Measurements from ENCODE around the gene PCDHA11.
"Not testable (repeated sequence)": the region's sequence is repeated elsewhere in the genome, so short reads cannot be mapped to it uniquely, and the experiment has no call there.

PCDHA11 gene

GRCh38 chr5:140868721-140869554 lies at the start of gene PCDHA11:
PCDHA11 (plus strand) TSS chr5:140868957; CDS start chr5:140869104, 147 bp downstream.
- DNase-seq: no peak

GRCh38 chr5:140821375-140822280 lies 47.1 kb upstream of the PCDHA11 start, which contains the start of gene PCDHA5:
PCDHA5 (plus strand) TSS chr5:140821613.
- no peak for DNase-seq

- no peak for DNase-seq
Measured at GRCh38 chr5:140822281-140822629, 46.5 kb upstream of the PCDHA11 start.

- not testable (repeated sequence) for DNase-seq
Measured at GRCh38 chr5:140822969-140823368, 45.8 kb upstream of the PCDHA11 start.

GRCh38 chr5:140823475-140823874 lies 45.3 kb upstream of the PCDHA11 start:
- no peak for DNase-seq

- DNase-seq: no peak
Measured at GRCh38 chr5:140827704-140828361, 40.9 kb upstream of the PCDHA11 start, which contains the start of gene PCDHA6. PCDHA6 (plus strand) TSS chr5:140827960; CDS start chr5:140828092, 132 bp downstream.

- DNase-seq: no peak
Measured at GRCh38 chr5:140828362-140828737, 40.4 kb upstream of the PCDHA11 start.

GRCh38 chr5:140829511-140830501 lies 39.0 kb upstream of the PCDHA11 start:
- DNase-seq: not testable (repeated sequence)

- no peak for DNase-seq
Measured at GRCh38 chr5:140833993-140834392, 34.8 kb upstream of the PCDHA11 start, which contains the start of gene PCDHA7. PCDHA7 (plus strand) TSS chr5:140834269; CDS start chr5:140834384, 115 bp downstream.

GRCh38 chr5:140834439-140835008 lies 34.2 kb upstream of the PCDHA11 start:
- not testable (repeated sequence) for DNase-seq

- no peak for DNase-seq
Measured at GRCh38 chr5:140835622-140836510, 32.9 kb upstream of the PCDHA11 start.

- peak; percentile 7 for DNase-seq
Measured at GRCh38 chr5:140840978-140841962, 27.5 kb upstream of the PCDHA11 start, which contains the start of gene PCDHA8. PCDHA8 (plus strand) TSS chr5:140841187; CDS start chr5:140841322, 135 bp downstream.

GRCh38 chr5:140842798-140843733 lies 25.7 kb upstream of the PCDHA11 start:
- no peak for DNase-seq

- DNase-seq: not testable (repeated sequence)
Measured at GRCh38 chr5:140848139-140849102, 20.3 kb upstream of the PCDHA11 start, which contains the start of gene PCDHA9. PCDHA9 (plus strand) TSS chr5:140848382; CDS start chr5:140848496, 114 bp downstream.

- DNase-seq: not testable (repeated sequence)
Measured at GRCh38 chr5:140849831-140850634, 18.7 kb upstream of the PCDHA11 start.

Measured in CD4-positive, alpha-beta T cell treated with Interleukin-21 for 1 hour (primary cell).